LNCAP (cell line): Measurements from ENCODE around the gene B3GNT9.

Experiments
- TF ChIP-seq, protein P1 (sequence below): fragments of 450-650 bp; IDR thresholded peaks from 2 replicates; pipeline ENCODE4 v1.5.1; 2017; ENCODE audit warnings: mild to moderate bottlenecking

The B3GNT9 gene

DNA sequence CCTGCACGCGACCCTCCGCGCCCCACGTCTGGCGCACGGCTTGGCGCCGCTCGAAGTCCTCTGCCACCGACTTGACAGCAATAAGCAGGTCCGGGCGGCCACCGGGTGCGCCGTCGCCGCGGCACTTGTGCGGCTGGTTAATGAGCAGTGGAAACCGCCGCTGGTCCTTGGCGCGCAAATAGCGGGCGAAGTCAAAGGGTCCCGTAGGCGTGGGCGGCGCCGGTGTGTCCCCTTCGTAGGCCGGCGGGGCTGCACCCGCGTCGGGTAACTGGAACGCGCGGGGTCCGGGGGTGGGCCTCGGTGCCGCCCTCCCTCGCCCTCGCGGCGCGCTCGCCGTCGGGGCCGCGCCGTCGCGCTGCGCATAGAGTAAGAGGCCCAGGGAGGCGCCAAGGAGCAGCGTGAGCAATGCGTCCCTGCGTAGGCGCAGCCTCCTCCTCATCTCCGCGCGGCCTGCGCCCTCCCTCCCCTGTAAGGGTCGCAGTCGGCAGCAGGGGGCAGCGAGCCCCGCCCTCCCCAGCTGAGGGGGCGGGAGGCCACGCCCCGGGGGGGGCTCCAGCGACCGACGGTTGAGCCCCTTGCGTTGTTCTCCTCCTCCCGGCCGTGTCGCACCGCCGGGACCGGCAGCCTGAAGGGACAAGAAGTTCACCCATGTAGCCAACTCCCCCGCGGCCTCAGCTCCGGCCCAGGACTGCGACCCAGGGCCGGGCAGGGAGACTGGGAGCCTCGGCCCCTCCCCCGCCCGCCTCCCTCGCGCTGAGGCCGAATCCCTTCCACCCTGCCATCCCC is 558 bp downstream of the B3GNT9 start:
- TF ChIP-seq, protein P1, sequence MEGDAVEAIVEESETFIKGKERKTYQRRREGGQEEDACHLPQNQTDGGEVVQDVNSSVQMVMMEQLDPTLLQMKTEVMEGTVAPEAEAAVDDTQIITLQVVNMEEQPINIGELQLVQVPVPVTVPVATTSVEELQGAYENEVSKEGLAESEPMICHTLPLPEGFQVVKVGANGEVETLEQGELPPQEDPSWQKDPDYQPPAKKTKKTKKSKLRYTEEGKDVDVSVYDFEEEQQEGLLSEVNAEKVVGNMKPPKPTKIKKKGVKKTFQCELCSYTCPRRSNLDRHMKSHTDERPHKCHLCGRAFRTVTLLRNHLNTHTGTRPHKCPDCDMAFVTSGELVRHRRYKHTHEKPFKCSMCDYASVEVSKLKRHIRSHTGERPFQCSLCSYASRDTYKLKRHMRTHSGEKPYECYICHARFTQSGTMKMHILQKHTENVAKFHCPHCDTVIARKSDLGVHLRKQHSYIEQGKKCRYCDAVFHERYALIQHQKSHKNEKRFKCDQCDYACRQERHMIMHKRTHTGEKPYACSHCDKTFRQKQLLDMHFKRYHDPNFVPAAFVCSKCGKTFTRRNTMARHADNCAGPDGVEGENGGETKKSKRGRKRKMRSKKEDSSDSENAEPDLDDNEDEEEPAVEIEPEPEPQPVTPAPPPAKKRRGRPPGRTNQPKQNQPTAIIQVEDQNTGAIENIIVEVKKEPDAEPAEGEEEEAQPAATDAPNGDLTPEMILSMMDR = no peak

DNA sequence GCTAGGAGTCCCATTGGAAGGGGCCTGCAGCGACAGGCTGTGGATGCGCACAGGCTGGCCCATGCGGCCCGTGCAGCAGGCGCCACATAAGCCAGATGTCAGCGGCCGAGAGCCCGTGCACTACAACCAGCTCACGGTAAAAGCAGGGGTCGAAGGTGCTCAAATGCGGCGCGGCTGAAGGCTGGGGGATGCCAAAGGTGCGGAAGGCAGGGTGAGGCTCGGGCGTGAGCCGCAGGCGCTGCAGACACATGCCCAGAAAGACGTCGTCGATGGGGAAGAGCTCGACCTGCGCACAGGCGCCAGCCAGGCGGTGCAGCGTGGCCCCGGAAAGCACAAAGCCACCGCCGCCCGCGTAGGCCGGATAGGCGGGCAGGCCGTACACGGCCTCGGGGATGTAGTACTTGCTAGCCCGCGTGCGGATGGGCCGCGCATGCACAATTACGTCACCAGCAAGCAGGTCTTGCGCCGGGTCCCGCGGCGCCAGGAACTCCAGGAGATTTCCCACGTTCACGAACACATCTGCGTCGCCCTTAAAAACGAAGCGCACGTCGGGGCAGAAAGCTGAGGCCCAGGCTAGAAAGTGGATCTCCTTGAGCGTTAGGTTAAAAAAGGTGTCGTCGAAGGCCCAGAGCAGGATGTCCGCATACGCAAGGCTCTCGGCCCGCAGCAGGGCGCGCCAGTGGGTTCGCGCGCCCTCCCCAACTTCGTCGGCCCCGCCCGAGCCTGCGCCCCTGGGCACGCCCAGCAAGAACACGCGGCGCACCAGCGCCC is 1.3 kb downstream of the B3GNT9 start:
- TF ChIP-seq, protein P1 = no peak

DNA sequence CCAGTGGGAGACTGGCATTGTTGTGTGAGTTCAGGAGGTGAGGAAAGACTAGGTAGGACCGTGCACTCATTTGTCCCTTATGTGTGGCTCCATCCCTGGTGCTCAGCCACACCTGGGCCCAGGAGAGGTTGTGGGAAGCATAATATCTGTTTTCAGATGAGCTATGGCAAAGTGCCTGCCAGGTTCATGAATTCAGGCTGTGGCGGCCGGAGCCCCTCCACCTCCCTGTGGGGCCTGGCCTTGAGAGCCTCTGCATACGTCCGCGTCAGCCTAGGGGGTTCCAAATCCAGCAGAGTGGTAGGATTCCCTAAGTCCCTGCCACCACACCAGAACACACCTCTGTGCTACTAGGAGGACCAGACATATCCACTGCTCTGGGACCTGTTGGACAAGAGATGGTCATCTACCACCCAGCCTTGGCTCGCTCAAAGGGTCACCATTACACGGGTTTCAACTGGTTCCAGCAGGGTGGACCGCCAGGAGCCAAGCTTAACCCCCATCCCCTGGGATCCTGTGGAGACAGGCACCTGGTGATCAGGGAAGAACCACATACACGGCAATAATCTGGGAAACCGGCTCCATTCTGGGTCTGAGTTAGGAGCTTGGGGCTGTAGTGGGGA is 2.0 kb downstream of the B3GNT9 start:
- TF ChIP-seq, protein P1 = no peak

DNA sequence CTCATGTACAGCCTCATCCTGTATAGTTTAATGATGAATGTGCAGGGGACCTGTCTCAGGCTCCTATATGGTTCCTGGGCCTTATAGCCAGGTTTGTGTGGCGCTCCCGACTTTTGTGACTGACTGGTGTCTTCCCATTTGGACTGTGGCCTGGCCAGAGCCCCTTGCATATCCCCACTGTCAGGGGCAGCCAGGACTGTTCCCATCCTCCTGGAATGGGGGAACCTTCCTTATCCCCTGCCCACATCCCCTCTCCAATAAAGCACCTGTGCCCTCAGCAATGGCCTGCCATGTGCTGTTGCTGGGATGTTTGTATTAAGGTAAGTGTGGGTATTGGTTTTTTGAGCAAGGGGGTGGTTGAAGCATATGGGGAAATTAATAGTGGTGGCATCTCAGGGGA is 2.6 kb downstream of the B3GNT9 start:
- TF ChIP-seq, protein P1 = no peak

DNA sequence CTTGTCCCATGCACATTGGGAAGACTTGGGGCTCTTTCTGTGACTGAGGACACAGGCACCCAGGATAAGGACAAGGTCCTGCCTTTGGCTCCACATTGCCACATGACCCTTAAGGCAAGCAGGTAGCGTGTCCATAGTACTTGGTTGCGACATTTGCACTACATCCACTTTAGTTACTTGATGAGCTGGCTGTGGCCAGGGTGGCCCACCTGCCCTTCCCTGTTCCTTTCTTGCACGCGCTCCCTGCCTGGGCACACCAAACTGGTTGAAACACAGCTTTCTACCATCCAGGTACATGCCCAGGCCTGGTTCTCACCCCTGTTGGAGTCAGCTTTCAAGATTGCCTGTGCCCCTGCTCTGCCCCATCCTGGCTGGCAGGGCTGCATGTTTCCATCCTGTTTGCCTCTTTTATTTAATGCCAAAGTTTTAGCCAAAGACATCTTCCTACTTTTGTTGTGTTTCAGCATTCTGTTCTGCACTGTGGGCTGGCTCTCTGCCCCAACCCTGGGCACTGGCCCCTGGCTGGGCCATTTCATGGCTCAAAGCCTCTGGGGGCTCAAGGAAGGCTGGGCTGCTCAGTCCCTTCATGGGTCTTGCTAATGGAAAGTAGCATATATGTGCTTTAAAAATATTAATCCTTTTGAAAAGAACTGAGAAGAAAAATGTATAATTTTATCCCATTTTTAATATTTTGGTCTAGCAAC is 3.2 kb downstream of the B3GNT9 start:
- TF ChIP-seq, protein P1 = no peak

DNA sequence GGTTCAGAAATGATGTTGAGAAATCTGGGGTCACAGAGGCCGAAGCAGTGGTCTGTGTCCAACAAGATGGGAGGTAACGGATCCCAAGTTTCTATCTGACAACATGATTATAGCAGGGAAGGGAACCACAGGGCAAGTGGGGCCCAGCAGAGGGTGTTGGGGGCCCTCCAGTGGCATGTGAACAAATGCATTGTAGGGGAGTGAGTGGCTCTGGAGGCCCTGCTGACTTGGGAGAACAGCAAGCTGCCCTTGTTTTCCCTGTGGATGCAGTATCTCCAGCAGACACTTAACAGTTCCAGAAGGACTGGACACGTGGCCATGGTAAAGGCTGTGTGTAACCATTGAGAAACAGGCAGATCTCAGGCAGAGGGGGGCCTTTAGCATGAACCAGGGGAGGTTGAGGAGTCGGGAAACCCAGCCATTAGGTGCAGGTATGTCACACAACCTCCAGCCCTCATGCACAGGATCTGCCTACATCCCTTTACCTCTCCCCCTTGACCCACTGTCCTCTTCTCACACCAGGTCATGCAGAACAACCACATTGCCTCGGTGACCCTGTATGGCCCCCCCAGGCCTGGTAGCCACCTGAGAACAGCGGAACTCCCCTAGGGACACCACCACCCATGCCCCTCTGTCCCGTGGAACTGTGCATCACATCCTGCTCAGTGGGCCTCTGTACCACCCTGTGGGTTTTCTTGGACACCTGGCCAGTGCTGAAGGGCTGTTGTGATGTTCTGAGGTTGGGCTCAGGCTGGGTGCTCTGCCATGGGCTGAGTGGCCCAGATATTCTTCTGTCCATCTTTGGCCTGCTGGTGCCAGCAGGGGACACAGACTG is 4.1 kb downstream of the B3GNT9 start:
- TF ChIP-seq, protein P1 = no peak

DNA sequence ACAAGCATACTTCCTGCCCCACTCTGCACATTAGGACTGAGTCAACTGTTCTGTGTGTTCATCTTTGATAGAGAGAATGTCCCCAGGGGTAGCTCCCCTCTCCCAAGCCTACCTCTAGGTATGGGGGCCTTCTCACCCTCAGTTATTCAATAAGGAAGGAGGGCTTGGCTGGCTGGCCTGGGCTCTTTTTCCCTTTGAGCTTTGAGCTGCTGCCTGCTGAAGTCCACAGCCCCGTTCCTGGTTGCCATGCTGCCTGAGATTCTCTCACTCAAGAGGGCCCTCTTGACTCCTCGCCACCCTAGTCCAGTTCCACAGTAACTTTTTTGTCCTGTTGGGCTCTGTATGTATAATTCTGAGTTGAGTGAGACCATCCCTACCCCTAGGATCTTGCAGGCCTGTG is 5.1 kb downstream of the B3GNT9 start:
- TF ChIP-seq, protein P1 = no peak
